ENCODE results near the gene TGFBR3.

The TGFBR3 gene

GRCh38 chr1:91827459-91828321 lies 58.3 kb downstream of the TGFBR3 start:
- DNase-seq (ENCODE audit: low read depth in 2 of 2, low spot score in 1 of 2), result no peak

DNA sequence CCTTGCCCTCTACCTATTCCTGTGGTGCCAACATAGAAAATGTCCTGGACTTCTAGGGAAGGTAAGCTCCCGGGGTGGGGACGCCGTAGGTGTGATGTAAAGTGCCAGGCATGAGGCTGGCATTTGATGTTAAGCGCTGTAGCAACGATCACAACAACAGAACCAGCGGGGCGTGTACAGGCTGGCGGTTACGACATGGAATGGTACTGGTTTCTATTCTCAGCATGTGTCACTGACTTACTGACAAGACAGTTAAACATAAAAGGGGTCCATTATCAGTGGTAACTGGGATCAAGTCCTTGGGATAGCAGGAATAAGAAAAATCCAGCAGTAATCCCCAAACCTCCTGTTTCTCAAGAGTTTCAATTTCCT lies 58.9 kb downstream of the TGFBR3 start:
- DNase-seq (ENCODE audit: low read depth in 2 of 2, low spot score in 1 of 2), result no peak

GRCh38 chr1:91826649-91827048 lies 59.3 kb downstream of the TGFBR3 start:
- DNase-seq (ENCODE audit: low read depth in 2 of 2, low spot score in 1 of 2), result no peak

DNA sequence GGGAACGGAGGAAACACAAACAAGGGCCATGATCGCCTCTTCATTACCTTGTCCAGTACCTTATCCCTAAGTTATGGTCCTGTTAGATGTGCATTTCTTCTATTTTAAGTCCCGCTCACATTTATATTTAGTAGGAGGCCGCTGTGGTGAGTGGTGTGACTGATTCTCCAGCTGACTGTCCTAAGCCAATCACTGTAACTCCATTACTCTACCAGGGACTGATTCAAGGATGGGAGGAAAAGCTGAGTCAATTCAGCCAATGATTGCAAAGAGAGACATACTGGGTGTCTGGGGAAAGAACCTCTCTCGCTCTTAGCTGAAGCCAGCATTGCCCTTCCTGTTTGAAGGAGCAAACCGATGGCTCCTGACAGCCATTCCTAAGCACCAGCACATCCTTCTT lies 59.7 kb downstream of the TGFBR3 start:
- DNase-seq (ENCODE audit: low read depth in 2 of 2, low spot score in 1 of 2), result no peak

DNA sequence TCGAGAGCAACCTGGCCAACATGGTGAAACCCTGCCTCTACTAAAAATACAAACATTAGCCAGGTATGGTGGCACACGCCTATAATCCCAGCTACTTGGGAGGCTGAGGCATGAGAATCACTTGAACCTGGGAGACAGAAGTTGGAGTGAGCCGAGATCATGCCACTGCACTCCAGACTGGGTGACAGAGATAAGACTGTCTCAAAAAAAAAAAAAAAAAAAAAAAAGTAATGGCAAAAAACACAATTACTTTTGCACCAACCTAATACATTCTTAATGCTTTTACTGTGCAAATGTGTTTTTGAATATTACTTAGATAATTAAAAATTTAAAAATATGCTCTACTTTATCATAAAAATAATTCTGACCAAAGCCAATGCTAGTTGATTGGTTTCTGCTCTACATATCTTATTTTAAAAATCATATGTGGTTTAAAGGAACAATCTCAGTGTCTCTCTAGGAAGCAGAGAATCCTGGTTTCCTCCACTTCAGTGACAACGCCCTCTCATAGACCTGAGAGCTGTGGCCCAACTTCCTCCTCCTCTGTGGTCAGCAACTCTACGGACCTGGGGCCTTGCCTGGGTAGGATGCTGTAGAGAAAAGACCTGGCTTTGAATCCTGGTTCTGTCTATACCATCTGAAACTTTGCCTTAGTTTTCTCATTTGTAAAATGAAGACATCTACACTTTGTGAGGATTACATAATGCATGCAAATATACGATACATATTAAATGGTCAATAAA lies 64.7 kb downstream of the TGFBR3 start:
- DNase-seq (ENCODE audit: low read depth in 2 of 2, low spot score in 1 of 2), result no peak

GRCh38 chr1:91819038-91819788 lies 66.7 kb downstream of the TGFBR3 start:
- DNase-seq (ENCODE audit: low read depth in 2 of 2, low spot score in 1 of 2), result no peak

DNA sequence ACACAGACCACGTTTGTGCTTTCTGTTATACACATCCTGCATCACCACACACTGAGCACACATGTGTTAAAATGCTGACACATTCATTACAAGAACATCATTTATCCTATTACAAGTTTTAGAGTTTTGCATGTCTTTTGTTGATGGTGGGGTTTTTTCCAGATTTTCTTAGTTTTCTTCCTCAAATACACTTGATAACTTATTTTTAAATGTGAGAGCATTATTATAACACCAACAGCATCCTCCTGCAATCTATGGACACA lies 67.3 kb downstream of the TGFBR3 start:
- no peak for DNase-seq (ENCODE audit: low read depth in 2 of 2, low spot score in 1 of 2)

DNA sequence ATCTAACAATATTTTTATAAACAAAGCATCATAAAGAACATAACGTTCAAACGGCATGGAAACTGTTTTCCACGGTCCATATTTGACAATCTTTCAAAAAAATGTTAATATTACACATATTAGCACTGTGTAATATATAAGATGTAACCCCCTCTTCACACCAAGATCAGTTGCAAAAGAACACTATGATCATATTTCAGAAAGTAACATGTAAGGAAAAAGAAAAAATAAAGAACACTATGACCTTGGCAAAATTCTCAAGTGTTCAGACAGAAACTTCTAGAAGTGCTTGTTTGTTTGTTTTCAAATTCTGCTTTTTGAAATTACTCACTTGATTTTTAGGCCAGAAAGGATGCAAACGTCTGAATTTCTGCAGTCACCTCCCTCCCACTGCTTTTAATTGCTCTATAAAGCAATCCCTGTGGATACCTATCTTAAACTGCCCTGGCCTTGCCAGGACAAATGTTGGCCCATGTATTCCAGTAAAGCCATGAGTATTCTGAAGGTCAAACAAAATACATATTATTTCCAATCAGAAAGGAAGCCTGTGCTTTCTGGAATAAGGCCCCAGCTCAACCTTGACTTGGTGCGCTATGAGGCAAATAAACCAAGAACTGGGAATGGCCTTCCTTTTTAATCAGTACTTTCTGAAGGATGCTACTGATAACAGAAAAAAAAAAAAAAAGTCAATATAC lies 68.6 kb downstream of the TGFBR3 start:
- no peak for DNase-seq (ENCODE audit: low read depth in 2 of 2, low spot score in 1 of 2)

DNA sequence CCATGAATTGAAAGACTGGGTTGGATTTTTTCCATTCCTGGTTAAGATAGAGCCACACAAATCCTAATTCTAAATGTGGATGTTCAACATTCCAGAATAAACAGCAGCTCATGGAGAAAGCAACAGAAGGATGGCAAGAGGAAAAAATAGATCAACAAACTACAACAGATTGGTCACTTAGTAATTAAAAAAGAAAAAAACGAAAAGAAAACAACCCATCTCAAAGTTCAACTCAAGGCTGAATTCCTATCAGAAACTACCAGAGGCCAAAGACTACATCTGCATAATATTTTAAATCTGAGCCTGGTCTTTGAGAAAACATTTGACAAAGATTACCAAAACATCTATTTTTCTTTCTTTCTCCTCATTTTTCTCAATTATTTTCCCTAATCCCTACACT lies 69.9 kb downstream of the TGFBR3 start:
- no peak for DNase-seq (ENCODE audit: low read depth in 2 of 2, low spot score in 1 of 2)

DNA sequence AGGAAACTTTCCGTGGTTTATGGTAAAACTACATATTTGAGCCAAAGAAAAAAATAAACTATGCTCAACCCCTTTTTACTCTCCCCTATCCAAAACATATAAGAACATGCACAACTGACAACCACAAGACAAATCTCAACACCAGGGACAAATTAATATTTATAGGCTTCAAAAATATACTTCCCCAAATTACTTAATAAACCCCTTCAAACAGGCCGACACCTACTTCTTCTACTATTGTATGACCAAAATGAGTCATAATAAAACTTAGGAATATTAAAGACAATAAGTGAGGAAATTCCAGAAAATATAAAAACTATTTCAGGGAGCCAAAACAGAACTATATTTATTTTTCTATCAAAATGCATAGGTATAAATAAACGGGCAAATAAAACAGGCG lies 71.5 kb downstream of the TGFBR3 start:
- no peak for DNase-seq (ENCODE audit: low read depth in 2 of 2, low spot score in 1 of 2)

- DNase-seq (ENCODE audit: low read depth in 2 of 2, low spot score in 1 of 2), result no peak
Measured at GRCh38 chr1:91813813-91814212, 72.1 kb downstream of the TGFBR3 start.

- DNase-seq (ENCODE audit: low read depth in 2 of 2, low spot score in 1 of 2), result no peak
Measured at GRCh38 chr1:91811363-91812025, 74.5 kb downstream of the TGFBR3 start.

DNA sequence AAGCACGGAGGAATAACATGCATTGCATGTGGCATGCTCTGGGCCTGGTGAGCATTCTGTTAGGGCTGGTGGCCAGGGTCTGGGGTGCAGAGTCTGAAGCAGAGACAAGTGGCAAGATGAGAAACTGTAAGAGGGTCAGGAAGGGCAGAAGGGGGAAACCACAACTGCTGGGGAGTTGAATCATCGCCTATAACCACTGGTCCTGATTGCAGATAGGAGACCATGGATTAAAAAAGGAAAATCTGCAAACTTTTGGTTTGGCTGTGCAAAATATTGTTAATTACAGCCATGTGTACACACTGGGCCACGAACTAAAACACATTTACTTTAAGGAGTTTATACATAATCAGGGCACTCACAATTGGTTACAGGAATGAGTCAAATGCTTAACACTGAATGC lies 76.6 kb downstream of the TGFBR3 start:
- DNase-seq (ENCODE audit: low read depth in 2 of 2, low spot score in 1 of 2), result no peak

GRCh38 chr1:91807921-91808620 lies 77.9 kb downstream of the TGFBR3 start:
- no peak for DNase-seq (ENCODE audit: low read depth in 2 of 2, low spot score in 1 of 2)

DNA sequence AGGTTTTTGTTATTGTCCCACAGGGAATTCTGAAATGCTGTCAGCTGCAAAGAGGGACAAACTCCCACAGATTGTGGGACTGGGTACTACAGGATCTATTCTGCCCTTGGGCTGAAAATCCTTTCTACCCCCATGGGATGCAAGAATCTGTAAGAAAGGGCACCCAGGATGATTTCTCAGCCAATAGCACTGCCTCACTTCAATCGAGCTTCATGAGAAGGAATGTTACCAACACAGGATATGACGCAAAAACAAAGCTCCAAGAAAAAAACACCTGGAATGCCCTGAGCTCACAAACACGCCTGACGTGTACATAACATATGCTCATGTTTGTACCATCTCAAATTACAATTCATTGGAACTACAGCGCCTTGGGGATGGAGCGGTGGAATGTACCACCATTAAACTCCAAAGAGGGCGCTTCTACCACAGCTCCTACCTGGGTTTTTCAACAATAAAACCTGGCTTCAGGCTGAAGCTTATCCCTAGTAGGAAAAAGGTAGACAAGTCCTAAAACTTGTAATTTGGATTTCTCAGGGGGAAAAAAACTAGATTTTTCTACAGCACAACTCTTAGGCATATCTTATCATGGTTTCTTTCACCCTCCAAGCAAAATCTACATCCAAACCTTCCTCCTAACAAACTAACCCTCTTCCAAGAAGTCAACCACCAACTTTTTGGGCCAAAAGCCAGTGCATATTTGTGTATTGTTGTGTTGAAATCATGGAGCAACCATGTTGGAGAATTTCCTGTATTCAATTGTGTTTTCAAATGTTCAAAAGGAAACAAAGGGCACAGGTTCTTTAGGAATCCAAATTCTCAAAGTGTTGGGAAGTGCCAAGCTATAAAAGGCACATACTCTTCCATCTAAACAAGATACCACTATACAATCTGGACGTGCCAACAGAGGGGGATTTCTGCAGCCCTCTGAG lies 78.9 kb downstream of the TGFBR3 start:
- no peak for DNase-seq (ENCODE audit: low read depth in 2 of 2, low spot score in 1 of 2)

- no peak for DNase-seq (ENCODE audit: low read depth in 2 of 2, low spot score in 1 of 2)
Measured at GRCh38 chr1:91806181-91806768, 79.7 kb downstream of the TGFBR3 start.

DNA sequence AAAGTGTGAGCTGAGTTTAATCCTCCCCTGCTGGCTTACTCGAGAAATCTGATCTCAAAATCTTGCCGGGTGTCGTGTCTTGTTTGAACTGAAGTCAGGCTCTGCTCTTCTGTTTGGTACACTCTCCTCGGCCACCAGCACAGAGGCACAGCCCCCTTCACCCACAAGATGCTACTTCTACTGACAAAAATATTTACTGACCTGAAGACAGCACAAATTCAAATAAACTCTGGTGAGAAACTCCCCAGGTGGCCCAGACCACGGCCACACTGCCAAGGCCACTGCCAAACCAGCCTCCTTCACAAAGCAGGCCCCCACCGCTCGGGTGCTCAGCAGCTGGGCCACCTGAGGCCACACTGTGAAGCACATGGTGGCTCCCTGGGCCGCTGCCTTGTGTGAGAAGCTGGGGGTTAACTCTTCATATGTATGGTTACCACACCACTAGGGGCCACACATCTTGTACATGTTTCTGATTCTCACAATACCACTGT lies 80.6 kb downstream of the TGFBR3 start:
- DNase-seq (ENCODE audit: low read depth in 2 of 2, low spot score in 1 of 2), result no peak

GRCh38 chr1:91804546-91805023 lies 81.4 kb downstream of the TGFBR3 start:
- peak; percentile 39 to 48 for DNase-seq (ENCODE audit: low read depth in 2 of 2, low spot score in 1 of 2)
